22Rv1 (cell line): ENCODE results near the gene TLR9.

Source experiments
- CTCF ChIP-seq: fragments of 450-650 bp; IDR thresholded peaks from 2 replicates; pipeline ENCODE4 v1.5.1; 2017; ENCODE audit warnings: mild to moderate bottlenecking
- ZFX ChIP-seq: fragments of 450-650 bp; IDR thresholded peaks from 2 replicates; pipeline ENCODE4 v1.6.1; 2017; ENCODE audit warnings: antibody characterized with exemption, borderline replicate concordance

- no peak for TF ChIP-seq CTCF
- no peak for TF ChIP-seq ZFX
Measured at GRCh38 chr3:52257911-52258310, 32.5 kb upstream of the TLR9 start.
